ENCODE results near the gene REXO1. TPM values are rescaled to one million over a fixed set of nuclear protein-coding genes. Genes with fewer than 3 reads are reported as not detected.

REXO1 gene
- total RNA-seq, 1 experiment from 2014 or later, result 43.0 TPM

GRCh38 chr19:1866693-1867348 lies 18.5 kb upstream of the REXO1 start:
- Mint-ChIP-seq H3K27ac (ENCODE audit: unreplicated experiment) (no peak overlapping the region), H3K9me3 (ENCODE audit: unreplicated experiment) (no peaks in the 10 kb centered on the region), H3K27me3 (ENCODE audit: insufficient read depth, unreplicated experiment) (no peaks in the 10 kb centered on the region), H3K36me3 (ENCODE audit: insufficient read depth, unreplicated experiment) (peaks cover 16% of the 10 kb centered on the region), H3K4me3 (ENCODE audit: unreplicated experiment) (no peak overlapping the region), H3K4me1 (ENCODE audit: low read depth, unreplicated experiment) (no peaks in the 10 kb centered on the region)
- CTCF ChIA-PET, result interaction anchor here (1.1 kb wide), 1 partner anchor 9 kb away, joined by 5 read pairs; no protein-coding TSS in a partner anchor
- POLR2A ChIA-PET, result no interaction called here
- TF ChIP-seq CTCF (IDR thresholded peaks at IDR 0.05; ENCODE audit: insufficient read depth in 1 of 2, low read depth in 1 of 2, low read length in 1 of 2, severe bottlenecking in 1 of 2, unreplicated experiment in 1 of 2), result no peak
- Histone ChIP-seq H3K4me1 (peaks cover 5% of the 10 kb centered on the region; the same call in 1 of the 2 replicates), H3K4me3 (ENCODE audit: low read depth, low read length) (no peak overlapping the region), H3K9me3 (no peaks in the 10 kb centered on the region), H3K27me3 (replicated peaks; ENCODE audit: control insufficient read depth, insufficient read depth, low read length) (no peaks in the 10 kb centered on the region), H3K36me3 (ENCODE audit: control insufficient read depth, insufficient read depth, low read length) (no peaks in the 10 kb centered on the region; the same call in 1 of the 2 replicates)
- BruUV-seq (replicated peaks), result no TSS peak
- intact Hi-C loops (cut with micrococcal nuclease; ENCODE audit: unreplicated experiment), result no loop called here
- no peak for DNase-seq

DNA sequence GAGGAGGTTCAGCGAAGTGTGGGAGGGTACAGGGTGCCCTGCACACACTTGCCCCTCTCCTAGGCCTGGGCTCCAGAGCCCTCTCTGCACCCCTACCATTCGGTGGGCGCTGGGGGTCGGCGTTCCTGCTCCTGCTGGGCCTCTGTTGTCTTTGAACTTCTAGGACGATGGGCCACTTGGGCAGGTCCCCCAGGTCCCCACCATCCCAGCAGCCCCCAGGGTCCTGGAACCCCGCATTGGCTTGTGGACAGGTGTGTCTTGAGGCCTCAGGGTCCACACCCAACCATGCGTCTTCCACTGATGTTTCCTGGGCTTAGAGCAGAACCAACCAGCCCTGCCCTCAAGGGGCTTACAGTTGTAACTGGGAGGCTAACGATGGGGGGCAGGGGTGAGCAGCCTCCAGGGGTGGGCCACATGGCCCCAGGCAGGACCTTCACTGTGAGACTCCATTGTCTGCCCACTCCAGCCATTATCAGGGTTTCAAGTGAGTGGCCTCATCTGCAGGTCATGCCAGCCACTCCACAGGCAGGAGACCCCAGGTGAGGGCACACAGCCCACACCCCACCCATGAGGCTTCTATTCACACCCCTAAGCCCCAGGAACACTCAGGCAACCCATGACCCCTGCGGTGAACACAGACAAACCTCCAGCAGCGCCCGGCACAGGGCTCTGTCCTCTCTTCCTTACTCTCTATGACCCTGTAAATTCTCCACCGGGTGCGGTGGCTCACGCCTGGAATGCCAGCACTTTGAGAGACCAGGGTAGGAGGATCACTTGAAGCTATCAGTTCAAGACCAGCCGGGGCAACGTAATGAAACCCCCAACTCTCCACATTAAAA lies 17.1 kb upstream of the REXO1 start:
- Histone ChIP-seq H3K9me3 (no peaks in the 10 kb centered on the region), H3K4me1 (peaks cover 19% of the 10 kb centered on the region), H3K27me3 (replicated peaks; ENCODE audit: control insufficient read depth, insufficient read depth, low read length) (no peaks in the 10 kb centered on the region), H3K4me3 (ENCODE audit: low read depth, low read length) (peak overlapping the region; percentile 64), H3K36me3 (ENCODE audit: control insufficient read depth, insufficient read depth, low read length) (no peaks in the 10 kb centered on the region; the same call in 1 of the 2 replicates)
- Mint-ChIP-seq H3K27me3 (ENCODE audit: insufficient read depth, unreplicated experiment) (no peaks in the 10 kb centered on the region), H3K9me3 (ENCODE audit: unreplicated experiment) (no peaks in the 10 kb centered on the region), H3K4me3 (ENCODE audit: unreplicated experiment) (peak overlapping the region; percentile 67), H3K36me3 (ENCODE audit: insufficient read depth, unreplicated experiment) (peaks cover 20% of the 10 kb centered on the region), H3K27ac (ENCODE audit: unreplicated experiment) (no peak overlapping the region), H3K4me1 (ENCODE audit: low read depth, unreplicated experiment) (peaks cover 5% of the 10 kb centered on the region)
- no peak for DNase-seq
- no TSS peak for BruUV-seq (replicated peaks)
- ChIA-PET CTCF (interaction anchor here (0.9 to 1.3 kb wide), 8 partner anchors 10 to 63 kb away, joined by 3 to 8 read pairs (median 4); partner anchors contain the start of gene ABHD17A), POLR2A (interaction anchor here (0.6 to 1.5 kb wide), 5 partner anchors 10 to 26 kb away, joined by 3 to 12 read pairs (median 10); partner anchors contain the start of gene ABHD17A)
- intact Hi-C loops (cut with micrococcal nuclease; ENCODE audit: unreplicated experiment), result no loop called here
- no peak for TF ChIP-seq CTCF (IDR thresholded peaks at IDR 0.05; ENCODE audit: insufficient read depth in 1 of 2, low read depth in 1 of 2, low read length in 1 of 2, severe bottlenecking in 1 of 2, unreplicated experiment in 1 of 2)

- TF ChIP-seq CTCF (IDR thresholded peaks at IDR 0.05; ENCODE audit: insufficient read depth in 1 of 2, low read depth in 1 of 2, low read length in 1 of 2, severe bottlenecking in 1 of 2, unreplicated experiment in 1 of 2), result peak; percentile 70 to 73
- Mint-ChIP-seq H3K4me3 (ENCODE audit: unreplicated experiment) (peak overlapping the region; percentile 67), H3K36me3 (ENCODE audit: insufficient read depth, unreplicated experiment) (peaks cover 20% of the 10 kb centered on the region), H3K4me1 (ENCODE audit: low read depth, unreplicated experiment) (peaks cover 5% of the 10 kb centered on the region), H3K9me3 (ENCODE audit: unreplicated experiment) (no peaks in the 10 kb centered on the region), H3K27me3 (ENCODE audit: insufficient read depth, unreplicated experiment) (no peaks in the 10 kb centered on the region), H3K27ac (ENCODE audit: unreplicated experiment) (peak overlapping the region; percentile 42)
- peak; percentile 83 to 89 for DNase-seq
- intact Hi-C loops (cut with micrococcal nuclease; ENCODE audit: unreplicated experiment), result loop anchor here (1.0 kb wide), 1 partner anchor 41 kb away; the partner anchor contains the start of genes ADAT3 and SCAMP4
- peak overlapping the region; percentile 64 for H3K4me3 ChIP-seq (ENCODE audit: low read depth, low read length)
- no peaks in the 10 kb centered on the region for H3K36me3 ChIP-seq (ENCODE audit: control insufficient read depth, insufficient read depth, low read length)
- peaks cover 27% of the 10 kb centered on the region for H3K4me1 ChIP-seq
- ChIA-PET POLR2A (interaction anchor here (0.6 to 1.5 kb wide), 6 partner anchors 10 to 26 kb away, joined by 3 to 12 read pairs (median 8); partner anchors contain the start of gene ABHD17A), CTCF (interaction anchor here (0.6 to 1.3 kb wide), 8 partner anchors 10 to 71 kb away, joined by 3 to 8 read pairs (median 3); partner anchors contain the start of gene ABHD17A)
- BruUV-seq (replicated peaks), result TSS peak; percentile 83
- no peaks in the 10 kb centered on the region for H3K27me3 ChIP-seq (replicated peaks; ENCODE audit: control insufficient read depth, insufficient read depth, low read length)
- no peaks in the 10 kb centered on the region for H3K9me3 ChIP-seq
Observed at GRCh38 chr19:1864480-1865171, 16.3 kb upstream of the REXO1 start.
